Progenitor cell of endocrine pancreas (in vitro differentiated cells): ENCODE results near the gene DOLPP1. TPM values are rescaled to one million over a fixed set of nuclear protein-coding genes. Genes with fewer than 3 reads are reported as not detected.

Experiments used
- DNase-seq: peaks from one replicate; pipeline ENCODE4 v3.0.0; 2021; ENCODE audit warnings: low spot score; ENCODE audit not compliant: unreplicated experiment
- H3K27ac Mint-ChIP-seq: 2 replicates; pipeline ENCODE4 v1.8.0; 2021; ENCODE audit warnings: mild to moderate bottlenecking, moderate library complexity, mixed read lengths
- H3K27me3 Mint-ChIP-seq: 2 replicates; pipeline ENCODE4 v1.8.0; 2021; ENCODE audit warnings: mixed read lengths
- H3K36me3 Mint-ChIP-seq: 2 replicates; pipeline ENCODE4 v1.8.0; 2022; ENCODE audit warnings: mixed read lengths; ENCODE audit not compliant: insufficient read depth
- H3K4me1 Mint-ChIP-seq: 2 replicates; pipeline ENCODE4 v1.8.0; 2021; ENCODE audit warnings: low read depth, mixed read lengths
- H3K4me3 Mint-ChIP-seq: 2 replicates; pipeline ENCODE4 v1.8.0; 2021; ENCODE audit warnings: low read depth, mild to moderate bottlenecking, moderate library complexity, mixed read lengths
- H3K9me3 Mint-ChIP-seq: 2 replicates; pipeline ENCODE4 v1.8.0; 2021; ENCODE audit warnings: low read depth, mixed read lengths
- CTCF ChIP-seq: fragments of 200-600 bp; sonication (generic); IDR thresholded peaks from one replicate; pipeline ENCODE4 v1.5.0; 2021; ENCODE audit warnings: antibody characterized with exemption, mild to moderate bottlenecking; ENCODE audit not compliant: unreplicated experiment
- total RNA-seq: library from RNA; stranded (reverse); gene quantifications from 2 replicates; pipeline ENCODE4 v1.2.1, GENCODE V29; 2021

Gene DOLPP1
- total RNA-seq, 1 donor from 2014 or later: 29.3 TPM

GRCh38 chr9:129059796-129060785 is 20.8 kb upstream of the DOLPP1 start:
- Mint-ChIP-seq H3K9me3 (no peaks in the 10 kb centered on the region), H3K27ac (no peak overlapping the region), H3K27me3 (no peaks in the 10 kb centered on the region), H3K36me3 (peaks cover 5% of the 10 kb centered on the region), H3K4me1 (no peaks in the 10 kb centered on the region), H3K4me3 (no peak overlapping the region)
- TF ChIP-seq CTCF: no peak
- no peak for DNase-seq

GRCh38 chr9:129060991-129061390 is 19.9 kb upstream of the DOLPP1 start:
- H3K4me3 Mint-ChIP-seq: no peak overlapping the region
- peaks cover 8% of the 10 kb centered on the region for H3K36me3 Mint-ChIP-seq
- no peak for TF ChIP-seq CTCF
- H3K27me3 Mint-ChIP-seq: no peaks in the 10 kb centered on the region
- no peak overlapping the region for H3K27ac Mint-ChIP-seq
- H3K4me1 Mint-ChIP-seq: no peaks in the 10 kb centered on the region
- H3K9me3 Mint-ChIP-seq: no peaks in the 10 kb centered on the region
- DNase-seq: no peak

GRCh38 chr9:129063061-129063460 is 17.9 kb upstream of the DOLPP1 start:
- no peak overlapping the region for H3K27ac Mint-ChIP-seq
- H3K27me3 Mint-ChIP-seq: no peaks in the 10 kb centered on the region
- no peaks in the 10 kb centered on the region for H3K4me1 Mint-ChIP-seq
- TF ChIP-seq CTCF: no peak
- H3K4me3 Mint-ChIP-seq: no peak overlapping the region
- H3K36me3 Mint-ChIP-seq: peaks cover 8% of the 10 kb centered on the region
- no peak for DNase-seq
- no peaks in the 10 kb centered on the region for H3K9me3 Mint-ChIP-seq

GRCh38 chr9:129064499-129064908 is 16.4 kb upstream of the DOLPP1 start:
- Mint-ChIP-seq H3K36me3 (peaks cover 10% of the 10 kb centered on the region), H3K27ac (no peak overlapping the region), H3K4me3 (no peak overlapping the region), H3K9me3 (no peaks in the 10 kb centered on the region), H3K27me3 (no peaks in the 10 kb centered on the region), H3K4me1 (no peaks in the 10 kb centered on the region)
- DNase-seq: no peak
- no peak for TF ChIP-seq CTCF

- Mint-ChIP-seq H3K27me3 (no peaks in the 10 kb centered on the region), H3K4me3 (no peak overlapping the region), H3K9me3 (no peaks in the 10 kb centered on the region), H3K27ac (no peak overlapping the region), H3K4me1 (no peaks in the 10 kb centered on the region), H3K36me3 (peaks cover 7% of the 10 kb centered on the region)
- TF ChIP-seq CTCF: no peak
- no peak for DNase-seq
These were observed 12.8 kb upstream of the DOLPP1 start for GRCh38 chr9:129068110-129068509.
